Measurements from ENCODE around the gene AGAP1.

DNA sequence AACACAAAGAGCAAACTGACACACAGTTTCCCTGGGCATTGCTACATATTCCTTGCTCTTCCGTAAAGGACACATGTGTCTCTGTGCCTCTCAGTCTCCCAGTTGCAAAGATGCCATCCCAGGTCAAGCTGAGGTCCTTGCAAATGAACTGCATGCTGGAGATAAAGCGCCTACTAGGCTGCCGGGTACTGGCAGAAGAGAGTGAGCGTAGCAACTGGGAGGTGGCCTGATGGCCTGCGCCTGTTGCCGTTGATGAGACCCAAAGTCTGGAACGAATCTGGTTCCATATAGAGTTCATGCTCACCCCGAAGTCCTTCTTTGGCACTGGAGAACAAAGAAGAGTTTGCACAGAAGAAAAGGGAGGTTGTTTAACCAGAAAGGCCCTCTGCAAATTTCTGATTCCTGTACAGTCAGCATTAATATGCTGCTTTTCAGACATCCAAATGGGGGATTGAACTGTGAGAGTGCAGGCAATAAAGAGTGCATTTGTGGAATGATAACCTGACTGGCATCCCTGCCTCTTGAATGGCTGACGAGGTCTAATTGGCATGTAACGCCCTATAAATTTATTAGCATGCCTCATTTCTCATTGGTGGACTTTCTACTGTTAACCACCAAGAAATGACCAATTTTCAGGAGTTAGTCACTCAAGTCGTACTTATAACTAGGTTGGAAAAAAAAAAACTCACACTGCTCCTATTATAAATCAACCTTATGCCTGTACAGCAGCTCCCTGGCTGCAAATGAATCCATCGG is 595.6 kb downstream of the AGAP1 start:
- TF ChIP-seq, protein P1, sequence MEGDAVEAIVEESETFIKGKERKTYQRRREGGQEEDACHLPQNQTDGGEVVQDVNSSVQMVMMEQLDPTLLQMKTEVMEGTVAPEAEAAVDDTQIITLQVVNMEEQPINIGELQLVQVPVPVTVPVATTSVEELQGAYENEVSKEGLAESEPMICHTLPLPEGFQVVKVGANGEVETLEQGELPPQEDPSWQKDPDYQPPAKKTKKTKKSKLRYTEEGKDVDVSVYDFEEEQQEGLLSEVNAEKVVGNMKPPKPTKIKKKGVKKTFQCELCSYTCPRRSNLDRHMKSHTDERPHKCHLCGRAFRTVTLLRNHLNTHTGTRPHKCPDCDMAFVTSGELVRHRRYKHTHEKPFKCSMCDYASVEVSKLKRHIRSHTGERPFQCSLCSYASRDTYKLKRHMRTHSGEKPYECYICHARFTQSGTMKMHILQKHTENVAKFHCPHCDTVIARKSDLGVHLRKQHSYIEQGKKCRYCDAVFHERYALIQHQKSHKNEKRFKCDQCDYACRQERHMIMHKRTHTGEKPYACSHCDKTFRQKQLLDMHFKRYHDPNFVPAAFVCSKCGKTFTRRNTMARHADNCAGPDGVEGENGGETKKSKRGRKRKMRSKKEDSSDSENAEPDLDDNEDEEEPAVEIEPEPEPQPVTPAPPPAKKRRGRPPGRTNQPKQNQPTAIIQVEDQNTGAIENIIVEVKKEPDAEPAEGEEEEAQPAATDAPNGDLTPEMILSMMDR (IDR thresholded peaks at IDR 0.05) = no peak
- TF ChIP-seq POLR2A (IDR thresholded peaks at IDR 0.05) = no peak
